HG03571 (cell line): ENCODE measurements around the gene VSIG4.

Source experiments
- ATAC-seq: cut with Tn5 transposase; IDR thresholded peaks from one replicate; pipeline ENCODE4 v1.9.1; 2021; ENCODE audit not compliant: unreplicated experiment

VSIG4 gene

DNA sequence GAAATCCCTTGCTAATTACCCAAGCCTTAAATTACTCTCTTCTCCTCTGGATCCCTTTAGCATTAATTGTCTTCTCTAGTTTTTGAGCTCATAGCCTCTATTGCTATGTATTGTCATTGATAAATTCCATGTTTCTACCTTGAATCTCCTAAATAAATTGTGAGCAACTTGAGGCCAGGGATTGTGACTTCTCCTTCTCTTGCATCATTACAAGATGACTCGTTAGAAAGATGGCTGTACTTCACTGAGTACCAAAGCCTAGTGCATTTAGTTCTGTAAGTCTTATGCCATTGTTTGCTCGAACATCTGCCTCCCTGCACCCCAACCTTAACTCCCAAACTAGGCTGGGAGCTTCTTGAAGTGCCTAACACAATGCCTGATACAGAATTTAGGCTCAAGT, 15.3 kb downstream of the VSIG4 start:
- ATAC-seq, result no peak

DNA sequence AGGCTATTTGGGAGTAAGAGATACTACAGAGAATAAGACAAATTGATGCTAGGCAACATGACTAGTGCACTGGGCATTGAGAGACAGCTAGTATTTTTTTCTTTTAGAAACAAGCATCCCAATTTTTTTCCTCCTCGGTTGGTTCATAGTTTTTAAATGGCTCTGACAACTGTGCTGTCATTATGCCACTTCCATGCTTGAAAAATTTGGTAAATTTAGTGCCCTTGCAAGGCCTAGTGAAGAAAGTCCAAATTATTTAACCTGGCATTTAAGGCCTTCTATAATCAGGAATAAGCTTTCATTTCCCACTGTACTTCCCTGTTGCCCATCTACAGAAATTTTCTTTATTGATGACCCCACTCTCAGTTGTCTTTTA, 15.8 kb downstream of the VSIG4 start:
- ATAC-seq, result no peak

DNA sequence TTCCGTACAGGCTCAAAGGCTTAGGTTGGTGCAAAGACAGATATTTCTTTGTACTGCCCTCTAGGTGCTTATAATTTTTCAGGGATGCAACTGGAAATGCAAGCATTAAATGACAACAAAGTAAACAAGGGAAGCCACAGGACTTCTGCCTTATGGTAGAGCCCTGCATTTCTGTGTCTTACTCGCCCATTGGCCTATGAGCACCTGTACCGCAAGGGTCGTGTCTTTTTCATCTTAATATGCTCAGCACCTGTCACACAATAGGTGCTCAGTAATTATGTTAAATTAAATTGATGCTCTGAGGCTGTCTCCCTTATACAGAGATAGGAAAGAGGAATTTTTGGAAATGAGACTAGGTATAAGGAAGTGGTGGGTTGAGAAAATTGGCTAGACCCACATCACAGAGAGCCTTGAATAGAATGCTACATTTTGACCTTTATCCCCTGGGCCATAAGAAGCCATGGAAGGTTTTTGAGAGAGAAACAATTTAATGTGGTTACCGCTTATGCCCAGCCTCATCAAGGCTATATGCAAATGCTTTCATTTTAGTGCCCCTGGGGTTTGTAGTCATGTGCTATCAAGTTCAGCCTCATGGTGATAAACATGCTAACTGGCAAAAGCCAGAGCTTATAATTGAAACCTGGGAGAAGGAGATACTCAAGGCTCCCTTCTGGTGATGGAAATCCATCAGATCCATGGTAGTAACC, 16.3 kb downstream of the VSIG4 start:
- no peak for ATAC-seq

GRCh38 chrX:66022632-66023384, 17.1 kb downstream of the VSIG4 start:
- no peak for ATAC-seq

- ATAC-seq, result no peak
Measured at GRCh38 chrX:66021765-66022631, 17.9 kb downstream of the VSIG4 start.

- no peak for ATAC-seq
Measured at GRCh38 chrX:66021401-66021764, 18.5 kb downstream of the VSIG4 start.

DNA sequence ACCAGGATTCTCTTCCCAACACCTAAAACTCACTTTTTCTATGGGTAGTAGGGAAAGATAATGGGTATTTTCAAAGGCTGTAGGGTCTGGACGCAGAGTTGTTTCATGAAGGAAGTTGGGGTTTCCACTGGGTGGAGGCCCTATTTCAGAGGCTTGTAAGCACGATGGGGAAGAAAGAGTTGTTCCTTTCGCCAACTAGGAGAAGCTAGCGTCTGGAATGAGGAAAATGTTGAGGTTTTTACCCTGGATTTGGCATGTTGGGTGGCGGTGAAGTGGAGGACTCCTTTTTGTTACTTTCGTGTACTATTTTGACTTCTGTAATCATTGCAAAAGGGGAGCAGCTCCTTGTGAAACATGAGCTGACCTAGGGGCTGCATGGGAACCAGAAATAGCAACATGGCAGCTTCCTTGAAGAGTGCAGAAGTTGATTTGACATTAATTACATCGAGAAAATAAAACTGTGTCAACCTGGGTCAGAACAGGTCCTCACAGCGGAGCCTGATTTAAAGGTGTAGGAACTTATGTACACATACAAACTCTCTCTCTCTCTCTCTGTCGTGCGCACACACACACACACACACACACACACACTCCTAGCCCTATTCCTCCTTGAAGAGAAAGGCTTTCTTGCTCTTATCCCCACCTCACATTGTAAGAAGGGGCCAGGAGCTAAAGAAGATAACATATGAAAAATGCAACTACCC, 19.1 kb downstream of the VSIG4 start:
- no peak for ATAC-seq

DNA sequence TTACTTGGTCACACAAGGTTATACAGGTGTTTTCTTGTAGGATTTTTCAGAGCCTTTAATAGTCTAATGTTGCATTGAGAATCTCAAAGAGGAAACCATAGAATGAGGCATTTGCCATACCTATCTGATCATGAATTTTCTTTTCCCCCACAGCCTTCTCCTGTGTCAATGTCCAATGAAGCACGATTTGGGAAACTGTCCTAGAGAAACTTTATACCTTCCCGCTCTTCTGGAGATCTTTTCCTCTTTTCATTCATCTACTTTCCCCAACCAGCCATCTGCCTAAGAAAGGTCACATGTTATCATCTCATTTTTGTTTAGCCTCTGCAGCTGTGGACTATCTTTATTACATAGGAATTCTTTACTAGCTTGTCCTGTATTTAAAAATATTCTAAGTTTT, 19.9 kb downstream of the VSIG4 start:
- ATAC-seq, result no peak

DNA sequence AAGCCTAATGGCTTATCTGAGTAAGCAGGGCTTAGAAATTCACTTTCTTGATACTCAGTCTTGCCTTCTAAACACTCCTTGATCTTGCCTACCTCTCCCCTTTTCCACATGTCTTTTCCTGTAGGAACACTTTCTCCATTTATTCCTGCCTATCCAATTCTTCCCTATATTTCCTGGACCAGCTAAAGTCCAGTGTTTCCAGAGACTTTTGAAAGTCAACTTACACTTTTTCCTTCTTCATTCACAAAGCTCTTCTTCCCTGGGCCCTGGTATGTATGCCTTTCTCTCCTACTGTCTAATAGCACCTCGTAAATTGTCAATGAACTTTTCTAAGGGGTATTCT, 20.6 kb downstream of the VSIG4 start:
- no peak for ATAC-seq

- no peak for ATAC-seq
Measured at GRCh38 chrX:66018585-66019309, 21.1 kb downstream of the VSIG4 start.

- no peak for ATAC-seq
Measured at GRCh38 chrX:66017659-66018170, 22.2 kb downstream of the VSIG4 start.

DNA sequence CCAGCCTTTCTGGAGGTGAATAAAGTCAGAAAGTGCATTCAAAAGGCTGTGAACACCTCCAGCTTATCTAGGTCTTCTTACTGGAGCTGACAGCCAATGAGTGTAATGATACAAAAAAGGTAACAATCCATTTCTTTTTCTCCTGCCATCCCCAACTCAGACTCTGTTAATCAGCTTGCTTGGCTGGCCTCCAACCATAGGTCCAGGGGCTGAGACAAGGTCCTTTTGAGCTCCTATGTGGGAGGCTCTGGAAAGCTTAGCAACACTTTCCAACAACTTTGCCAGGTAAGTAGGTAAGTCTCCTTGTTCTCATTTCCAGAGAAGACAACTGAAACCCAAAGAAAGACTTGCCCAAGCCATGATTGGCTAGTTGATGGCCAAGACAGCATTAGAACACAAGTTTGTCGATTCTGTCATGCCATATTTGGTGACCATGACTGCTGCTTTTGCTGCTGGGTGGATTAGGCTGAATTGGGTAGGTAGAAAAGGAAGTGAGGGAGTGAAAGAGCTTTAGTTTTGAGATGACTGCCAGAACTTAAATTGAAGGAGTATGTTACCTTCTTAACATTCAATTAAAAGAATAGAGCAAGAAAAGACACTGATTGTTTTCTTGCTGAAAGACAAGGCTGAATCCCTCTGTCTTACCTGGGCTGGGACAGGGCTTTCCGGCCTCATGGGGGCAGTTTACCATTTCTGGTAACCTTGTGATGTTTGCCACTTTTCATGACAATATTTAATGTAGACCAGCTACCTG, 22.8 kb downstream of the VSIG4 start:
- peak; percentile 31 for ATAC-seq

DNA sequence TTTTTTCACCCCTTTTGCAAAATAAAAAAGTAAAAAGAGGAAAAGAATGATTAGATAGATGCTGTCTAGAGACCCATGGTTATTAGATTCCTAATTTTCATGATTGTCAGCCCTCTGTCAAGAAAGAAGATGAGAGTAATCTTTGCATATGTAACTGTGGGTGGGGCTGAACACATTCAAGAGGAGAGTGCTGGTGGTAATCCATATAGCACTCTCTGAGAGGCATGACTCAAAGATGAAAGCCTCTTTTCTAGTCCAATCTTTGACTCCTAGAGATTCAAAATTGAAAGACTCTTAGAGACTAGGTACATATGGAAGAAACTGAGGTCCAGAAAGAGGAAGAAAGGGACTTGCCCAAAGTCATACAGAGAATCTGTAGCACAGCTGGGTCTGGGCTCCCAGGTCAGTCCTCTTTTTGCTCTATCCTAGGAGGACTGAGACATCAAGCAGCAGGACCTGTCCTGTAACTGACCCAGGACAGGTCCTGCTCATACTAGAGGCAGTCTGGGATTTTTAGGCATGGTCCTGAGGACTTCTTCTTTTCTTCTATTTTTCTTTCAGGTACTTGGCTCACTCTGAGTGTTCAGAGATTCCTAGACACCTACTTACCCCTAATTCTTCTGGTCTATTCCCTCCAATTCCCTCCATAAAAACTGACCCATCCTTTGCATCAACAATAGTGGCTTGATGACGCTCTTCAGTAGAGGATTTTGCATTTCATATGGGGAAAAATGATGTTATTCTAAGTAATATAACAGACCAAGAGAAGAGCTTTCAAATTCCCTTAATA, 23.8 kb downstream of the VSIG4 start:
- no peak for ATAC-seq

DNA sequence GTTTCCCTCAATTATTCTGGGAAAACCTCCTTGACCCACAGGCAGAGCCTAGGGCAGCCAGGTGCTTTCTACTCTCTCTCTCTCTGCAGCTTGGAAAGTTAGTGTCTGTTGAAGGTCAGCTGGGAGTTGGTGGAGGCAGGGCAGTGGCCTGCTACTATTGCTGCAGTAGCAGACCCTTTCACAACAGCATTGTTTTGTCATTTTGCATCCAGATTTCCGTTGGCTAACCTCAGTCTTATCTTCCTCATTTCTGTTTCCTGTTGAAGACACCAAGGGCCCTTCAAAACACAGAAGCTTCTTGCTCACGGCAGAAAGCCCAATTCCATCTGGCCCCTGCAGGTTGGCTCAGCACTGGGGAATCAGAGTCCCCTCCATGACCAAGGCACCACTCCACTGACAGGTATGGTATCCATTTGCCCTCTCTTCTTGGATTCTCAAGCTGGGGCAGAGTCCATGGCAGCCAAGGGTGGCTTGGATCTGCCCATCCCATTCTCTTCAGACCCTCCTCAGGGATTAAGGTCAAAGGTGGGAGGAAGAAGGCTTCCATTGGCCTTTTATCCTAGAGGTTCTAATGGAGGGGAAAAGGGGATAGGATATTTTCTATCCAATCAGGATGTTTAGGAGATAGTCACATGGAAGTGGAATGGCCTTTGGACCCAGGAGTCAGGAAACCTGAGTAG, 24.6 kb downstream of the VSIG4 start:
- peak; percentile 45 for ATAC-seq

DNA sequence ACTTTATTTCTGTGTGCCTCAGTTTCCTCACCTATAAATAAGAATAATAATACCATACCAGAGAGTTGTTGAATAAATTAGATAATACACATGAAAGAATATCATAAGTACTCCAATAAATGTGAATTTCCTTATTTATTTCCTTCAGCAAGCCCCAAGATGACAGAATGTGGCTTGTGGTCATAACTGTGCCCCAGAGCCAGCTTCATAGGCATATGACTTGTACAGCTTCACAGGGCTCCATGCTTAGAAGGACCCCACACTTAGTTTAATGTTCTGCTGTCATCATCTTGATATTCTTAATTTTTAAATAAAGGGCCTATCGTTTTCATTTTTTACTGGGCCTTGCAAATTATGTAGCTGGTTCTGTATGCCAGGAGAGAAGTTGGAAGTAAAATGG, 25.3 kb downstream of the VSIG4 start:
- ATAC-seq, result no peak

- ATAC-seq, result no peak
Measured at GRCh38 chrX:66014084-66014483, 25.8 kb downstream of the VSIG4 start.

DNA sequence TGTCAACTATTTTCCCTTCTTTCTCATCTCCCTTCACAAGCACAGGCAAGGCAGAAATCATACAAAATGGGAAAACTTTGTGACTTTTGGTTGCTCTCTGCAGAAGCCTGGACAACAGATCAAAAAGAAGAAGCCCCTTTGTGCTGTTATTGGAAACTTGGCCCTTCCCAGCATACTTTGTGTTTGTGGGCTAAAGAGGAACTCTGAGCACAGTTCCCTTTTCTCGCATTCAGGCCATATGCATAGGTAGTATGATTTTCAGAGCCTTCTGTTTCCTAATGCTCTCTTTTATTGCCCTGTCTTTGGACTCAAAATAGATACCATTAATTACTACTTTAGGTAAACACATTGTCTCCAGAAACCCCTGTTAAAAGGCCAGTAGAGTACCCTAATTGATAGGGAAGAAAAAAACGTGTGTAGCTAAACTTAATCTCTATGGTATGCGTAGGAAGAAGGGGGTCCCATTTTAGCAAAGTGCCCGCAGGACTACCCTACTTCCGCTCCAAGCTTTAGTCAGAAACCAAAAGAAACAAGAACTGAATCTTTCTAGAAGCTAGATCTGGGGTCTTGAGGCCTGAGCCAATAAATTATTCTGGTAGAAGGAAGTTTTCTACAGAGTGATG, 26.6 kb downstream of the VSIG4 start:
- no peak for ATAC-seq

- ATAC-seq, result peak; percentile 53
Measured at GRCh38 chrX:66012094-66012534, 27.8 kb downstream of the VSIG4 start.
